Measurements from ENCODE around the gene DGKB.

GRCh38 chr7:14759785-14760184 is 142.8 kb downstream of the DGKB start:
- TF ChIP-seq CTCF (IDR thresholded peaks at IDR 0.05 in 4 of 5, conservative IDR thresholded peaks at IDR 0.05 in 1 of 5) (no peak), POLR2A (IDR thresholded peaks at IDR 0.05) (no peak)
